ENCODE measurements around the gene ERI3.

- no peak for TF ChIP-seq EZH2 (IDR thresholded peaks at IDR 0.05; ENCODE audit: borderline replicate concordance, low read depth, low read length, severe bottlenecking)
- no peak for TF ChIP-seq CTCF (IDR thresholded peaks at IDR 0.05; ENCODE audit: extremely low read depth in 1 of 2, insufficient read depth in 1 of 2, low read depth in 1 of 2, low read length in 2 of 2)
- no peak for TF ChIP-seq MAX (IDR thresholded peaks at IDR 0.05; ENCODE audit: insufficient read depth, insufficient read length)
- TF ChIP-seq JUN (IDR thresholded peaks at IDR 0.05; ENCODE audit: borderline replicate concordance, insufficient read depth, insufficient read length, low read depth) = no peak
- peak; percentile 91 for TF ChIP-seq POLR2AphosphoS5 (IDR thresholded peaks at IDR 0.05; ENCODE audit: insufficient read depth, low read depth, low read length)
- peak; percentile 69 for TF ChIP-seq POLR2A (IDR thresholded peaks at IDR 0.05; ENCODE audit: low read depth, low read length)
Observed at GRCh38 chr1:44213222-44214112, 141.6 kb downstream of the ERI3 start, which contains the start of gene DMAP1.

All from endothelial cell of umbilical vein (primary cell).